Retinal pigment epithelial cell (primary cell): Measurements from ENCODE around the gene LYZL4.

ENCODE experiments used
- DNase-seq: peaks from one replicate; pipeline ENCODE4 v3.0.0-alpha.2; 2010; ENCODE audit warnings: low read depth
- H3K4me3 ChIP-seq: 2 replicates; pipeline ENCODE4 v1.5.1; 2011; ENCODE audit warnings: mild to moderate bottlenecking, low read length, control low read depth, moderate library complexity
- TF ChIP-seq, protein P1 (sequence below): conservative IDR thresholded peaks from 2 replicates; pipeline ENCODE4 v1.5.1; 2011; ENCODE audit warnings: low read depth, low read length, control low read depth, inconsistent platforms

Gene LYZL4

DNA sequence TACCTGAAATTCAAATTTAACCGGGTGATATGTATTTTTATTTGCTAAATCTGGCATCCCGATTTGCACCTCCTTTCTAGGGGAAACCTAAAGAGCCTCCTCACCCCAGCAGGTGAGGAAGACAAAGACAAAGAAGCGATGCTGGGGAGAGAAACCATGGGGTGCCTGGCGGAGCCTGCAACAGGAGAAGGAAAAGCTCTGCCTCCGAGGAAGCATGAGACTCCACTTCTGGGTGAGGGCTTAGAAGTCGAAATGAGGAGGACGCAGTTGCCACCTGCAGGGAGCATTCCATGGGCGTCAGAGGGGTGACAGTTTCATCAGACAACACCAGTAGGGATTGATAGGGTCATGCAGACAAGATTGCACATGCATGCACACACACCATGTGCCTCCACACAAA, 30.5 kb upstream of the LYZL4 start:
- TF ChIP-seq, protein P1, sequence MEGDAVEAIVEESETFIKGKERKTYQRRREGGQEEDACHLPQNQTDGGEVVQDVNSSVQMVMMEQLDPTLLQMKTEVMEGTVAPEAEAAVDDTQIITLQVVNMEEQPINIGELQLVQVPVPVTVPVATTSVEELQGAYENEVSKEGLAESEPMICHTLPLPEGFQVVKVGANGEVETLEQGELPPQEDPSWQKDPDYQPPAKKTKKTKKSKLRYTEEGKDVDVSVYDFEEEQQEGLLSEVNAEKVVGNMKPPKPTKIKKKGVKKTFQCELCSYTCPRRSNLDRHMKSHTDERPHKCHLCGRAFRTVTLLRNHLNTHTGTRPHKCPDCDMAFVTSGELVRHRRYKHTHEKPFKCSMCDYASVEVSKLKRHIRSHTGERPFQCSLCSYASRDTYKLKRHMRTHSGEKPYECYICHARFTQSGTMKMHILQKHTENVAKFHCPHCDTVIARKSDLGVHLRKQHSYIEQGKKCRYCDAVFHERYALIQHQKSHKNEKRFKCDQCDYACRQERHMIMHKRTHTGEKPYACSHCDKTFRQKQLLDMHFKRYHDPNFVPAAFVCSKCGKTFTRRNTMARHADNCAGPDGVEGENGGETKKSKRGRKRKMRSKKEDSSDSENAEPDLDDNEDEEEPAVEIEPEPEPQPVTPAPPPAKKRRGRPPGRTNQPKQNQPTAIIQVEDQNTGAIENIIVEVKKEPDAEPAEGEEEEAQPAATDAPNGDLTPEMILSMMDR, result no peak
- no peak for DNase-seq
- no peak overlapping the region for H3K4me3 ChIP-seq

DNA sequence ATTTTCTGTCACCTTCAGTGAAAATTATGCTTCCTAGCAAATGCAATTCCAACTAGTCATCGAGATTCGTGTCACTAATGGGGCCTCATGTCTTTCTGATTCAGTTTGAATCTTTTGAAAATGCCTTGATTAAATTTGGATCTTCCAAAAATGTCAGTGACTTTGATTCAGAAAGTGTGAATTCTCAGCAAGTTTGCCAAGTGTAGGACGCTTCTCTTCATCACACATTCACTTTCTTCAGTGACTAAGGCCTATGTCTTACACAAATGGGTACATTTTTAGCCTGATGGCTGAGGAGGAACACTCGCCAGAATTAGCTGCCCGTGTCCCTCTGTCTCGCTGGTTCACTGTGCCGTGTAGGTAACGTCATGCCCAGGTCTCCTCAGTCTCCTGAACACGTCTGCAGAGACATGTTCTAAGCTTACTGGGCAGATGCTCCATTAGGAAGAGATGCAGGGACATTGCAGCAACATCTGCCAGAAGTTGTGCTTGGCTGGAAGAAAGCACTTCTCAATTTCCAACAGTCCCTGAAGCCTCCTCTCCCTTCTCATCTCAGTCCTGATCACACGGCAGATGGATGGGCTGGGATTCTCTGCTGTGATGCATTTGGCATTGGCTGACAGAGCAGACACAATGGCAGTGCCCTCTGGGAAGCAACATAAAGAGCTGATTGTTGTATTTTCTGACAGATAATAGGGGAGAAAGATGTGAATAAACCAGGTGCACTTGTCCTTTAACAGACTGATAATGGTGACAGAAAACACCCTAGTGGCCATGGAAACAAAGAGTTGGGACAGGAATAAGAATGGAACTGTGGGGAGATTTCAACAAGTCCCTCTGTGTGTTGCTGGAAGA, 29.1 kb upstream of the LYZL4 start:
- TF ChIP-seq, protein P1, result no peak
- DNase-seq, result no peak
- no peak overlapping the region for H3K4me3 ChIP-seq

DNA sequence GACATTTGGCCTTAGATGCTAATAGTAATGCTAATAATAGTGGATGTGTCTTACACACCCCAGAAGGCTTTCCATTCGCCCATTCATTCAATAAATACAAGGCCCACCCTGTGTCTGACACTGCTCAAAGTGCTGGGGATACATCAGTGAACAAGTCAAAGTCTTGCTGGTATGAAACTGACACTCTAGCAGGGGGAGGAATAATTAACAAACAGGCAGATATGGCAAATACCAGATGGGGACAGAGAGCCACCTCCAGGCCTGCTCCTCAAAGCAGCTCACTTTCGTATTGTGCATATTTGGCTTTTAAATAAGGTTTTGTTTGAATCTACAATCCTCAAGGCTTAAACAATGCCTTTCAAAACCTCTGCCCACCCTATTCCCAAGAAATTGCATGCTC, 28.3 kb upstream of the LYZL4 start:
- TF ChIP-seq, protein P1, result no peak
- H3K4me3 ChIP-seq, result no peak overlapping the region
- DNase-seq, result no peak

GRCh38 chr3:42438193-42438592, 27.8 kb upstream of the LYZL4 start:
- TF ChIP-seq, protein P1, result no peak
- DNase-seq, result no peak
- no peak overlapping the region for H3K4me3 ChIP-seq

- DNase-seq, result no peak
- TF ChIP-seq, protein P1, result no peak
- H3K4me3 ChIP-seq, result no peak overlapping the region
These were observed 24.5 kb upstream of the LYZL4 start for GRCh38 chr3:42434777-42435380.

DNA sequence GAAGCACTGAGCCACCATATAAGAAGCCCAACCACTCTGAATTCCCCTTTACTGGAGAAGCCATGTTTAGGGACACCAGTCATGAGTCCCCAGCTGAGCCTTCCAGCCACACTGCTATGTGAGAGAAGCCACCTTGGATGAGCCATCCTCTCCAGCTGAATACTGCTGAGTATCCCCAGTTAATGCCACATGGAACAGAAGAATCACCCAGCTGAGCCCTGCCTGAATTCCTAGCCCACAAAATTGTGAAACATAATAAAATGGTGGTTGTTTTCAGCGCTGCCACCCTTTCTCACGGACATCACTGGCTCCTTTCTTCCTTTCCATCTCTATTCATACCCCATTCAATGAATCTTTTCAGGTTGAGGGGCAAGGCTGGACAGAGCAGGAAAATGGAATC, 22.1 kb upstream of the LYZL4 start:
- H3K4me3 ChIP-seq, result no peak overlapping the region
- no peak for DNase-seq
- TF ChIP-seq, protein P1, result no peak
